CD4-positive, alpha-beta T cell treated with Interleukin-15 for 1 hour (primary cell): Measurements from ENCODE around the gene PPAN.

Experiments
- DNase-seq: peaks from one replicate; pipeline ENCODE4 v3.0.0-alpha.2; 2020

Gene PPAN, protein sequence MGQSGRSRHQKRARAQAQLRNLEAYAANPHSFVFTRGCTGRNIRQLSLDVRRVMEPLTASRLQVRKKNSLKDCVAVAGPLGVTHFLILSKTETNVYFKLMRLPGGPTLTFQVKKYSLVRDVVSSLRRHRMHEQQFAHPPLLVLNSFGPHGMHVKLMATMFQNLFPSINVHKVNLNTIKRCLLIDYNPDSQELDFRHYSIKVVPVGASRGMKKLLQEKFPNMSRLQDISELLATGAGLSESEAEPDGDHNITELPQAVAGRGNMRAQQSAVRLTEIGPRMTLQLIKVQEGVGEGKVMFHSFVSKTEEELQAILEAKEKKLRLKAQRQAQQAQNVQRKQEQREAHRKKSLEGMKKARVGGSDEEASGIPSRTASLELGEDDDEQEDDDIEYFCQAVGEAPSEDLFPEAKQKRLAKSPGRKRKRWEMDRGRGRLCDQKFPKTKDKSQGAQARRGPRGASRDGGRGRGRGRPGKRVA

DNA sequence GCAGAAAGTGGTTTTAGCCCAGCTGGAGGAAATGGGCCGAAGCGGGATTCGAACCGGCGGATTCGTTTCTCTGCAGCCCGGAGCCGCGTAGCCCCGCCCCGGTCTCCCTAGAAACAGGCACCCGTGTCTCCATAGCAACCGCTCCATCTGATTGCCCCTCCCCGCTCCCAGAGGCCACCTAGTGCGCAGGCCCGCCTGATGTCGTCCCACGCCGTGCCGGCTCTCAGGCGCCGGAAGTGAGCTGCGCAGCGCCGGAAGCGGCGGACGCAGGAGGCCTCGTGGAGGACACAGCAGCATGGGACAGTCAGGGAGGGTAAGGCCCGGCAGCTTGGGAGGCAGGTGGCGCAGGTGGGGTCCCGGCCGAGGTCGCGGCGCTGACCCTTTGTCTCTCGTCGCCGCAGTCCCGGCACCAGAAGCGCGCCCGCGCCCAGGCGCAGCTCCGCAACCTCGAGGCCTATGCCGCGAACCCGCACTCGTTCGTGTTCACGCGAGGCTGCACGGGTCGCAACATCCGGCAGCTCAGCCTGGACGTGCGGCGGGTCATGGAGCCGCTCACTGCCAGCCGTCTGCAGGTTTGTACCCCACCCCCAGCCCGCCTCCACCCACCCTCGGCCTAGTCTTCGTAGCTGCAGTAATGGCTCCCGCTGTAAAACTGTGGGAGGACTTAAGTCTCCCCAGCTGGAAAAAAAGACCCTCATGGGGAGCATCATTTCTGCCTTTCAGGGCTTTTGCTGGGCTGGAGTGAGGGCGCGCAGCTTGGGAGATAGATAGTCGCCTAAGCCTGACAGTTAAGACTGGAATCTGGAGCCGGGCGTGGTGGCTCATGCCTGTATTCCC lies at the start of gene PPAN:
Gene PPAN, plus strand, starts transcription at position 263 of the 837 bp plus-strand sequence. Its CDS starts 33 bp downstream, at position 296.
- peak; percentile 98 for DNase-seq

DNA sequence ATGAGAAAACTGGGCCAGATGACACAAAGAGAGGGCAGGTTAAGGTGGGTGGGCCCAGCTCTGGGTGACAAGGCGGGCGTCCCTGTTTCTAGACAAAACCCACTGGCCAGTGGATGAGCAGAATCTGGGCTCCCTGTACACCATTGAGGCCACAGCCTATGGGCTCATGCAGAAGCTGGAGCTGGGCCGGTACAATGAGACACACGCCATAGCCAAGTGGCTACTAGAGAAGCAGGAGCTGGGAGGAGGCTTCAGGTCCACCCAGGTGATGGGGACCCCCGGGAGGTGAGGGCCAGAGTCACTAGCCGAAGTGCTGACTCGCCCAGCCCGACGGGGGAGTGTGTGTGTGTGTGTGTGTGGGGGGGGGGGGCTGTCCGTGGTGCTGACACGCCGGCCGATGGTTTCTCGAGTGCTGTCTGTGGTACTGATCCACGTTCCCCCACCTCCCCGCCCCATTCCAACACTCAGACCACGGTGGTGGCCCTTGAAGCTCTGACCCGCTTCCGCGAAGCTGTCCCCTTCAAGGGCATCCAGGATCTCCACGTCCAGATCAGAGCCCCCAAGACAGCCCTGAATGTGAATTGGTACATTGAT lies 44.3 kb upstream of the PPAN start:
- no peak for DNase-seq

DNA sequence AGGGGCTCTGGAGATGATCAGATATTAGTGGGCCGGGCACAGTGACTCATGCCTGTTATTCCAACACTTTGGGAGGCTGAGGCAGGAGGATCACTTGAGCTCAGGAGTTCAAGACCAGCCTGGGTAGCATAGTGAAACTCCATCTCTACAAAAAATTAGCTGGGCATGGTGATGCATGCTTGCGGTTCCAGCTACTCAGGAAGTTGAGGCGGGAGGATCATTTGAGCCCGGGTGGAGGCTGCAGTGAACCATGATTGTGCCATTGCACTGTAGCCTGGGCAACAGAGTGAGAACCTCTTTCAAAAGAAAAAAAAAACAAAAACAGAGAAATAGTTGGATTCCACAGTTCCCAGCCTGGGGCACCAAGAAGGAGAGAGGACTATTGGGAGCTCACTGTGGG lies 38.0 kb upstream of the PPAN start:
- DNase-seq, result no peak

DNA sequence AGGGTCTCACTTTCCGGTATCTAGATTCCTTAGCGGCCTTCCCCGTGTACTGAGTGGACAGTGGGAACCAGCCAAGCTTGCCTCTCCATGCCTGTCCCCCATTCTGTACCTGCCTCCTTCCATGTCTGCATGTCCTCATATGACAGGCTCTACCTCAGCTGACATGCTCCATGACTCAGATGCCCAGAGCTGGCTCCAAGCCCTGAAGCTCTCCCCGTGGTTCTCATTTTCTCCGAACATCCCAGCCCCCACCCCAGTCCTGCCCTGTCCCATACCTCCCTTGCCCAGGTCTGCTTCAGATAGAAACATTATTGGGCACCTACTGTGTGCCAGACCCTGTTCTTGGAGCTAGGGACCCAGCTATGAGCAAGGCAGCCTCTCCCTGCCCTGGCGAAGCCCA lies 37.1 kb upstream of the PPAN start:
- no peak for DNase-seq

DNA sequence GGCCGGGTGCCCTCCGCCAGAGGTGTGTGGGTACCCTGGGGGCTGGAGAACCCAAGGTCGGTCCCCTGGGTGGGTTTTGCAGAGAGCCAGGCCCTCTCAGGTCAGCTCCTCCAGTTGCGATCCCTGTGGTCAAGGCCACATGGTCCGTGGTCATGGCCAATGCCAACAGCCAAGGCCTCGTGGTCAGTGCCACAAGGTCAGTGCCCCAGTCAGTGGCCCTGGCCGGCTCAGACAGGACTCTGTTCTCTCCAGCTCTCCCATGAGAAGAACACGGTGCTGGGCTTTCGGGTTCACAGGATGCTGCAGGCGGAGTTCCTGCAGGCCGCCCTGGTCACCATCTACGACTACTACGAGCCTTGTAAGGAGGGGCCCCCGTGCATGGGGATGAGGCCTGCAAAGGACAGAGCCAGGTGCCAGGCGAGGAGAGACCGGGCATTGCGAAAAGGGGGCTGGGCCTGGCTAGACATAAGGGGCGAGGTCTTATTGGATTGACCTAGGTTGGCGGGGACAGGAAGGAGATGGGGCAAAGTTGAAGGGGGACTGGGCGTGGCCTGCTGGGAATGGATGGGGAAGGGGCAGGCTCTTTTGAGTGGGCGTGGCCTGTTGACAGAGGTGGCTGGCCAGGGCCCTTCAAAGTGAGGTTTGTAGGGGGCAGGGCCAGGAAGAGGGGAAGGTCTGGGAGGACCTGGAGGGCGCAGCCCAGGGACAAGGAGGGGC lies 35.3 kb upstream of the PPAN start:
- DNase-seq, result no peak

DNA sequence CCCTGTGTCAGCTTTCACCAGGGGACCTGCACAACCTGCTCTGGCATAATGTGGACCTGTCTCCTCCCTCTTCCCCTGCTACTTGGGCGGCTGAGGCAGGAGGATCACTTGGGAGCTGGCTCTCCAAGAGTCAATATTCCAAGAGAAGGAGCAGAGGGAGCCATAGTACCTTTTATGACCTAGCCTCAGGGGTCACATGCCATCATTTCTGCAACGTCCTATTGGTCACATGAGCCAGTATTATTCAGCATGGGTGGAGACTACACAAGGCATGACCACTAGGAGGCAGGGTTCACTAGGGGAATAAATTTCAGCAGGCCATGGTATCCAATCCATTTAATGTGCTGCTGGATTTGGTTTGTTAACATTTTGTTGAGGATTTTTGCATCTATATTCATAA lies 32.0 kb upstream of the PPAN start:
- DNase-seq, result peak; percentile 50

DNA sequence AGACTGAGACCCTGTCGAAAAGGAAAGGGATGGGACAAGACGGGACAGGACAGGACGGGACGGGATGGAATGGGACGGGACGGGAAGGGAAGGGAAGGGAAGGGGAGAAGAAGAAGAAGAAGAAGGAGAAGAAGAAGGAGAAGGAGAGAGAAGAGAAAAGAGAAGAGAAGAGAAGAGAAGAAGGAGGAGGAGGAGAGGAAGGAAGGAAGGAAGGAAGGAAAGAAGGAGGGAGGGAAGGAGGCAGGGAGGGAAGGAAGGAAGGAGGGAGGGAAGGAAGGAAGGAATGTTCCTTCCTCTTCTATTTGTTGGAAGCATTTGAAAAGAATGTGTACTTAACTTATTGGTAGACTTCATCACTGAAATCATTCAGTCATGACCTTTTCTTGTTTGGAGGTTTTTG lies 29.6 kb upstream of the PPAN start:
- no peak for DNase-seq

DNA sequence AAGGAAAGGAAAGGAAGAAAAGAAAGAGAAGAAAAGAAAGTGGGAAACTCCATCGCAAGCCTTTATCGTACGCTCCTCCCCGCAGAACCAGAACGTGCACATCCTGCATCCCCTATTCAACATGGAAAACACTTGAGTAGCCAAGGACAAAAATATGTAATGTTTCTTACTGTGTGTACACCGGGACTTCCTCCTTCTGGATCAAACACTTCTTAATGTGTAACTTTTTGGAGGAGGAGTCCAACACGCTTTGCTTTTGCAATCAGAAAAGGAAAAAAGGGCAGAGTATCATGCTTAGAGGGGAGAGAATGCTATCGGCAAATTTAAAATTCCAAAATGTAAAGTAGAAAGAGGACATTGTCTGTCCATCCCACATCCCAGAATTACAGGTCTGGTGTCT lies 27.8 kb upstream of the PPAN start:
- no peak for DNase-seq

DNA sequence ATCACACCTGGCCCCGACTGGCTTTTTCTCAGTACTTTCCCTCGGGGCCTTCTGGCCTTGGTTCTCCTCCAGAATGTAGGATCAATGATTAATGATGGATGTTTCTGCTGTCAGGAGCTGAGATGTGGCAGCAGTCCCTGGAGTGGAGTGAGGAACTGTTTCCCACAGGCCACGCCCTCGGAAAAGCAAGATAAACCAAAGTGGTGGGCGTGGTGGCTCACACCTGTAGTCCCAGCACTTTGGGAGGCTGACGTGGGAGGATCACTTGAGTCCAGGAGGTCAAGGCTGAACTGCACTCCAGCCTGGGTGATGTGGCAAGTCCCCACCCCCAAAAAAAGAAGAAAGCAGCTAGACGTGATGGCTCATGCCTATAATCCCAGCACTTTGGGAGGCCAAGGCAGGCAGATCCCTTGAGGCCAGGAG lies 27.1 kb upstream of the PPAN start:
- no peak for DNase-seq

DNA sequence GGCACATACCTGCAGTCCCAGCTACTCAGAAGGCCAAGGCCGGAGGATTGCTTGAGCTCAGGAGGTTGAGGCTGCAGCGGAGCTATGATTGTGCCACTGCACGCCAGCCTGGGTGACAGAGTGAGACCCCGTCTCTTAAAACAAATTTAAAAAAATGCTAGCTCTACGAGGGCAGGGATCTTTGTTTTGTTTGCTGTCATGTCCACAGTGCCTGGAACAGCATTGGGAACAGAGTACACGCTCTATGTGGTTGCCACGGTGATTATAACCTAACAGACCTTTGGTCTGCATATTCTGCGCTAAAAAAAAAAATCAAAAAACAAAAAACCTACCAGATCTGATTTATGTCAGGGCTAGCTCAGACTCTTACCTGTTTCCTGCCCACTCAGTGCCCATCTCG lies 22.3 kb upstream of the PPAN start:
- no peak for DNase-seq

DNA sequence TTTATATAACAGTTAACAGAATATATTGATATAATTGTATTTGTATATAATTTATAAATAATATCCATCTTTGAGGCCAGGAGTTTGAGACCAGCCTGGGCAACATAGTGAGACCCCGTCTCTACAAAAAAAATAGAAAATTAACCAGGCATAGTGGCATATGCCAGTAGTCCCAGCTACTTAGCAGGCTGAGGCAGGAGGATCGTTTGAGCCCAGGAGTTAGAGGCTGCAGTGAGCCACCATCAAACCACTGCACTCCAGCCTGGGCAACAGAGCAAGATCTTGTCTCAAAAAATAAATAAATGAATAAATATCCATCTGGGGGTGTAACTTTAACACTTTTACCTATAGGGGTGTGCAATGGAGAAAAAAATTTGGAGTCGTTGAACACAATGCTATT lies 21.4 kb upstream of the PPAN start:
- no peak for DNase-seq

DNA sequence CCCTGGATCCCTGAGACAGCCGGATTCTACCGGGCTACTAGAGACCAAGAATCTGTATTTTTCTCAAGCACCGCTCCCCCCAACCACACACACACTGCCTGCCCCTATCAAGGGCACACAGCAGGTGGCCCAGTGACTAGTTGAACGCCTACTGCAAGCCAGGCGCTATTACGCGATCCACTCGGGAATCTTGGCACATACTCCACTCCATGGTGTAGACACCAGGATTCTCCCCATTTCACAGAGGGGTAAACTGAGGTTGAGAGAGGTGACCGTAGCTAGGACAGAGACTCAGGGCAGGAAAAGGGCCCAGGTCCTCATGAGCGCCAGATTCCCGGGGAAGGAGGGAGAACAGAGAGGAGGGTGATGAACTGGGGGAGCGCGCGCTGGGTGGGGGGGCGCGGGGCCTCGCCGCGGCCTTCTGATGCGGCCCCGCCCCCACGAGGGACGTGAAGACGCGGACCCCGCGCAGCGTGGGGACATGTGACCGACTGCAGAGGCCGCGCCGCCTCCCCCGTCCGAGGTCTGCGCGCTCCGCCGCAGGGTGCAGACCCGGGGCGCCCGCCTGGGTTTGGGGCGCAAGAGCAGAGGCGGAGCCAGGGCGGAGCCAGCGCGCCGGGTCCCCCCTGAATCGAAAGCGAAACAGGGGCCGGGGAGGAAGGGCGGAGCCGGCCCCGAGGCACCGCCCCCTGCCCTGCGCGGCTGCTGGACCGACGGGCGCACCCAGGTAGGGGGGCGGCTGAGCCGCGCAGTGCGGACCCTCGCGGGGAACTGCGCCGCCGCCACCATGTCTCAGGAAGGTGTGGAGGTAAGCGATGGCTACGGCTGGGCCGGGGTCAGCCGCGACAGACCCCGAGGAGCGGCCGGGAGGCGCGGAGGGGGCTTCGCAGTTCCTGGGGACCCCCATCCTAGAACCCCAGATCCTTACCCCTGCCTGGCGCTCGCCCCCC lies 20.2 kb upstream of the PPAN start, which contains the start of gene SHFL:
Gene SHFL, plus strand, starts transcription at position 677 of the 950 bp plus-strand sequence. Its CDS starts 111 bp downstream, at position 788.
- peak; percentile 86 for DNase-seq

DNA sequence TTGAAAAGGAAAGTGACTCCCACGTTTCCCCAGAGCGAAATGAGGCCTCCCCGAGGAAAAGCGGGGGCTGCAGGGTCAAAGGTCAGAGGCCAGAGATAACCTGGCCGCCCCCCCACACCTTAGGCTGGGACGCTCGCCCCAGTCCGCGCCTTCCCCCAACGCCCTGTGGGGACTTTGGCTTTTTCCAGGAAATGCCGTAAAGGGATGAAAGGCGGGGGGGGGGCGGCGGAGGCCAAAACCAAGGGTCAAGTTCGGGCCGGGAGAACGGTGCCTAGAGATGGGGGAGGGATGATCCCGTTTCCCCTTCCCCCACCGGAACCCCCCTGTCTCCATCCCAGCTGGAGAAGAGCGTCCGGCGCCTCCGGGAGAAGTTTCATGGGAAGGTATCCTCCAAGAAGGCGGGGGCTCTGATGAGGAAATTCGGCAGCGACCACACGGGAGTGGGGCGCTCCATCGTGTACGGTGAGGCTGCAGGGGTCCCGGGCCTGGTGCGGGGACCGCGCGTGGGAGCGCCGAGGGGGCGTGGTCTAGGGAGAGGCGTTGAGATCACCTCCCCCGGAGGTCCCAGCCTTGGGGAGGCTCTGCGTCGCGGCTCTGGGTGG lies 19.5 kb upstream of the PPAN start:
- peak; percentile 35 for DNase-seq

DNA sequence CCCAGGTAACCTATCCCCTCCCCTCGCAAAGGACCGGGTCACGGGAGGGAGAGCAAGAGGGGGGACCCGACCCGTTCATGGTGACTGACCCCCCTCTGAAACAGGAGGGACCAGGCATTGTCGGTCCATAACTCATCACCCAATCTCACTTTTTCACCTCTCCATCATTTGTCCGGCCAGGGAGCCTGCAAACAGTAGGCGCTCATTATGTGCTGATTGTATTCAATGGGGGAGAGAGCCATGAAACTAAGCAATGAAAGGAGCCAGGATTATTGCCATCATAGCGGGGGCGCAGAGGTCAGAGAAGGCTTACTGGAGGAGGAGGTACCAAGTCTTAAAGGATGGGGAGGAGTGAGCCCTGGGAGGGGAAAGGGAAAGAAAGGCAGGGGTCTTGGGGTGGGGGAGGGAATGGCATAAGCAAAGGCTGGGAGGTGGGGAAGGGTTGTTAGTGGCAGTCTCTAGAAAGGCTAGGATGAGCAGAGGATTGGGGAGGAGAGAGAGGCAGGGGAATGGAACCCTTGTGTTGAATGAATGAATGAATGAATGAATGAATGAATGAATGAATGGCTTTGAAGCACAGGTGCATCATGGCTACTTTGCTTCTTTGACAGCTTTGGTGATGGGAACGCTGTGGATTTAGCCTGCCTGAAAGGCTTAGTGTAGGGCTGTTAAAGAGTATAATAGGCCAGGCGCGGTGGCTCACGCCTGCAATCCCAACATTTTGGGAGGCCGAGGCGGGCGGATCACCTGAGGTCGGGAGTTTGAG lies 18.7 kb upstream of the PPAN start:
- DNase-seq, result no peak

DNA sequence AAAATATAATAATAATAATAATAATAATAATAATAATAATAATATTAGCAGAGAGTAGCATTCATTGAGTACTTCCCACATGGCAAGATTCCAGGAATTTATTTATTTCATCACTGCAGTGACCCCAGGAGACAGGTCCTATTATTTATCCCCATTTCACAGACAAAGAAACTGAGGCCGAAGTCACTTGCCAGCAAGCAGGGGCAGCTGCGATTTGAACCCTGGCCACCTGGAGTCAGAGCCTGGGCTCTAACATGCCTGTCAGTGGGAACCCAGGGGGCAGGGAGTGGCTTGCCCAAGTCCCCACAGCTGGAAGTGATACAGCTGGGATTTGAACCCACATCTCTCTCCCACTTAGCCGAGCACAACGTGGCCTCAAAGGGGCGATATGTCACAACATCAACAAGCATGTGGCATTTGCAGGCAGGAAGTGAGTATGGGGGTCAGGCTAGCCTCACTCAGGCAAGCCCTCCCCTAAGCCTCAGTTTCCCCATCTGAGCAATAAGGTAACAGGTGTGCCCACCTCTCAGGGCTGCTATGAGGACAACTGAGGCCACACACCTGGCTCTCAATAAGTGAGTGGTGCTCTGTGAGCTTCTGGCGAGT lies 17.1 kb upstream of the PPAN start:
- no peak for DNase-seq

DNA sequence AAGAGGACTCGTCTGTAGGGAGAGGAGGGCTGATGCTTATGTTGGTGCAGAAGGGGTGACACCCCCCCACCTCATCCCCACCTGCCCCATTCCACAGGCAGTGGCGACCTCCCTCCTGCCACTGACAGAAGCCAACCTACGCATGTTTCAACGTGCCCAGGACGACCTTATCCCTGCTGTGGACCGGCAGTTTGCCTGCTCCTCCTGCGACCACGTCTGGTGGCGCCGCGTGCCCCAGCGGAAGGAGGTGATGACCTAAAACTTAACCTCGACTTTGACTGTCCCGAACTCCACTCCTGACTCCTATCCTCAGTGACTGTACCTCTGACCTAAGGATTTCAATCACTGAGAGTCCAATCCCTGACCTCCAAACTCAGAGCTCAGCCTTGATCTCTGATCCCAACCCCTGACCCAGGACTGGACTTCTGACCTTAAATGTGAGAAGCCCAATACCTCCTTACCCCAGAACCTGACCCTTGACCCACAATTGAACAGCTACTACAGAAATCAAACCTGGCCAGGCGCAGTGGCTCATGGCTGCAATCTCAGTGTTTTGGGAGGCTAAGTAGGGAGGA lies 16.3 kb upstream of the PPAN start:
- DNase-seq, result no peak

DNA sequence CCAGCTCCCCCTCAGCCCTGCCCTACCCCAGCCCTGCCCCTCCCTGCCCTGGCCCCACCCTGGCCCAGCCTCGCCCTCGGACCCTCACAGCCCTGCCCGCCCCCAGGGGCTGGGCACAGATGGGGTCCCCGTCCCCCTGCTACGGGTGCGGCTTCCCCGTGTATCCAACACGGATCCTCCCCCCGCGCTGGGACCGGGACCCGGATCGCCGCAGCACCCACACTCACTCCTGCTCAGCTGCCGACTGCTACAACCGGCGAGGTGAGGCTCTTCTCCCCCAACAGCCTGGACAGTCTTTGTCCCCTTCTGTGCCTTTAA lies 14.8 kb upstream of the PPAN start:
- DNase-seq, result no peak

DNA sequence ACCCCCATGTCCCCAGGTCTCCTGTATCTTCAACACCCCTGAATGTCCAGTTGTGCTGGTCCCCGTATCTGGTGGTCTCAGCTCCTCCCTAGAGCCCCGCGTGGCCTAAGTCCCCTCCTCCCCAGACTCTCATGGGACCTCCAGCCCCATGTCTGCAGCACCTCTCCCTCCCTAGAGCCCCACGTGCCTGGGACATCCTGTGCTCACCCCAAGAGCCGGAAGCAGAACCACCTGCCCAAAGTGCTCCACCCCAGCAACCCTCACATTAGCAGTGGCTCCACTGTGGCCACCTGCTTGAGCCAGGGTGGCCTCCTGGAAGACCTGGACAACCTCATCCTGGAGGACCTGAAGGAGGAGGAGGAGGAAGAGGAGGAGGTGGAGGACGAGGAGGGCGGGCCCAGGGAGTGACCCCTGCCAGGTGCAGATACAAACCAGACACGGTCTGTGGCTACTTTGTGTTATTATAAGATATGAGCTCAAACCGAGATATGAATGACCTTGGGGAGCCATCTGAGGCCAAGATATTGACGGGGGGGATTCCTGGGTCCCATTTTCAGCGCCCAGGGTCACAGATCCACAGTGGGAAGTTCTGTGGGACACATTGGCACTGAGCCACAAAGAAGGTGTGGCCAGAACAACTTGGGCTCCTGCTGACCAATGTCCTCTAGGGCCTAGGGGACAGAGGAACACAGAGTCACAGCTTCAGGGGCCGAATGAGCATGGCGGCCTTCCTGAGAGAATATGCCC lies 14.1 kb upstream of the PPAN start:
- DNase-seq, result no peak
